Right hindlimb (tissue), 1 donor: ENCODE data around the gene CHRNA7.

Experiments used
- DNase-seq: peaks from one replicate; pipeline ENCODE4 v3.0.0-alpha.2; 2018

CHRNA7 gene

GRCh38 chr15:32089851-32090359 is 59.6 kb downstream of the CHRNA7 start:
- DNase-seq, result no peak

GRCh38 chr15:32091505-32092380 is 61.4 kb downstream of the CHRNA7 start:
- no peak for DNase-seq

- DNase-seq, result no peak
Measured at GRCh38 chr15:32096213-32096612, 65.9 kb downstream of the CHRNA7 start.

GRCh38 chr15:32096916-32097617 is 66.8 kb downstream of the CHRNA7 start:
- DNase-seq, result no peak

GRCh38 chr15:32098033-32098432 is 67.7 kb downstream of the CHRNA7 start:
- no peak for DNase-seq

GRCh38 chr15:32099097-32099785 is 68.9 kb downstream of the CHRNA7 start:
- no peak for DNase-seq

GRCh38 chr15:32099956-32100684 is 69.8 kb downstream of the CHRNA7 start:
- DNase-seq, result no peak

- DNase-seq, result no peak
Measured at GRCh38 chr15:32104061-32104995, 74.0 kb downstream of the CHRNA7 start.

GRCh38 chr15:32105258-32106241 is 75.2 kb downstream of the CHRNA7 start:
- no peak for DNase-seq

GRCh38 chr15:32106401-32107381 is 76.4 kb downstream of the CHRNA7 start:
- no peak for DNase-seq

GRCh38 chr15:32107477-32108080 is 77.3 kb downstream of the CHRNA7 start:
- no peak for DNase-seq

GRCh38 chr15:32108661-32109060 is 78.3 kb downstream of the CHRNA7 start:
- DNase-seq, result no peak

GRCh38 chr15:32112101-32112500 is 81.8 kb downstream of the CHRNA7 start:
- DNase-seq, result no peak

- DNase-seq, result no peak
Measured at GRCh38 chr15:32113224-32113623, 82.9 kb downstream of the CHRNA7 start.

- no peak for DNase-seq
Measured at GRCh38 chr15:32117122-32117521, 86.8 kb downstream of the CHRNA7 start.

- no peak for DNase-seq
Measured at GRCh38 chr15:32119286-32119685, 89.0 kb downstream of the CHRNA7 start.

GRCh38 chr15:32119694-32120330 is 89.5 kb downstream of the CHRNA7 start:
- DNase-seq, result no peak
